ENCODE measurements around the gene MRFAP1L1.
A peak's percentile ranks its signal among the peaks of the same experiment; 100 is the strongest.
"Not testable (repeated sequence)": the region's sequence is repeated elsewhere in the genome, so short reads cannot be mapped to it uniquely, and the experiment has no call there.

MRFAP1L1 gene

GRCh38 chr4:6686104-6686787, 23.4 kb downstream of the MRFAP1L1 start:
- no peak for DNase-seq

GRCh38 chr4:6684656-6685055, 25.0 kb downstream of the MRFAP1L1 start:
- no peak for DNase-seq

- no peak for DNase-seq
Observed at GRCh38 chr4:6682862-6683590, 26.6 kb downstream of the MRFAP1L1 start.

DNA sequence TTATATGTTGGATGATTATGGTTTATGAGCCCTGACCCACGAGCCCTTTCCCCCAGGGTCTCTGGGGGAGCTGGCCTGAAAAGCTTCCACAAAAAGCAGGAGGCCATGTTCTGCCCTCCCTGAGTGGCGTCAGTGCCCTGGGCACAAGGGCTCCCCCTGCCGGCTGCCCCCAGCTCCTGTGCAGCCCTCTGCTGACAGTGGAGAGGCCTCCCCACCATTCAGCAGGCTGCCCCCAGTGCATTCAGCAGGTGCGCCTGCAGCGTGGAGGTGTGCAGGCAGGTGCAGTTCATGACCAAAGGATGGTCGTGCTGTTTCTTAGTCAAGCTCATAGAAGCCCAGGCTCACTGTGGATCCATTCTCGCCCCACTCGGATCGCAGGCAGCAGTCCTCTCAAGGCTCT, 28.5 kb downstream of the MRFAP1L1 start:
- no peak for DNase-seq

- DNase-seq, result no peak
Observed at GRCh38 chr4:6680372-6681034, 29.2 kb downstream of the MRFAP1L1 start.

DNA sequence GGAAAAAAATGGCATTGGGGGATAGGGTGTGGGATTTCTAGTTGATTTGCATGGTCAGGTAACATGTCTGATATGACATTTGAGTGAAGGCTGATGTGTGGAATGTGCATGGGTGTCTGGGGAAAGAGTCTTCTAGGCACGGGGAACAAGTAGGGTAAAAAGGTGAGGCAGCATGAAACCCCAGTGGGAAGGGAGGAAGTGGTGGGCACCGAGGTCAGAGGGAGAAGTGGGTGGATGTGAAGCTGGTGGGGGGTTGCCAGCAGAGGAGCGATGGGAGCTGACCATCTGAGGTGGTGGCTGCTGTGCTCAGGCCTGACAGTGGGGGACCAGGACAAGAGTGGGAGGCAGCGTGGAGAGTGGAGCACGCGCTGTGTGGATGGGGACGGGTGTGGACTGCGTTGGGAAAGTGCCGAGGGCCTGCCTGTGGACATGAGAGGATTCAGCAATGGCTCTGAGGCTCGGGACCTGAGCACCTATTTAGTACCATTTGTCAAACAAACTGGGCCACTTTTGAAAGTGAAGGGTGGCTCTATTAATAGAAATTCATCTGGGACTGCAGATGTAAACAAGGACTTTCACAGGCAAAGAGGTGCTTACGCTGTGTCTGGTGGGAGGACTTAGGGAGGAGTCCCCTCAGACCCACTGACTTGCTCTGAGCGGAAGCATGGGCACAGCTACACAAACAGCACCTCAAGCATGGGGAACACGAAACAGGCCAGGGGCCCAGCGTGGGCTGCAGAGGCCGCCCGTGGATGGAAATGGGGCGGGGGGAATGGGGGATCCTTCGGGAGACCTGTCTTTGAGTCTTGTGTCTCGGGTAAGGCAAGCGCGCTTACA, 32.7 kb downstream of the MRFAP1L1 start:
- DNase-seq, result no peak

DNA sequence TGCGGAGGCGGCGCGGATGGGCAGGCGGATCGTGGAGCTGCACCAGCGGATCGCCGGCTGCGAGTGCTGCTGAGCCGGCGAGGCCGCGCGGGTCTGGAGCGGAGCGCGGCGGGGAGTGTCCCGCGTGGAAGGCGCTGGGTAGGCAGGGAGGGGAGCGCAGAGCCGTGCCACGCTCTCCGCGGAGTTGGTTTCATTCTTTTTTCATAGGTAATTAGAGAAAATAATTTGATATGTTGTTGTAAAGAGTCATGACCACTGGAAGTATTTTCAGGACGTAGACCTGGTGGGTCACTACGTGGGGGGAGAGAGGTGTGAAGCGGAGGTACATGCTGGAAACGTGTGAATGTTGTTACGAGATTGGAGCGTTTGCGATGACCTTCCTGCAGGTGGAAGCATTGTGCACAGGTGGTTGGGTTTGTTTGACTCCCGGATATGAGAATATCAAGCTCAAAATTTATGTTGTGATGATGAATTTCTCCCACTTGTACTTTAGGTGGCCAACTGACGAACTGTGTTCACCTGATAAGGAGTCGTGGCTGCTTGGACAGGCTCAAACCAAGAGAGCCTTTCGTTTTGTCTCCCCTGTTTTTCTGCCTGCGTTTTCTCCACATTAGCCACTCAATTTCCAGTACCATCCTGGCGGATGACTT, 35.0 kb downstream of the MRFAP1L1 start:
- DNase-seq, result no peak

DNA sequence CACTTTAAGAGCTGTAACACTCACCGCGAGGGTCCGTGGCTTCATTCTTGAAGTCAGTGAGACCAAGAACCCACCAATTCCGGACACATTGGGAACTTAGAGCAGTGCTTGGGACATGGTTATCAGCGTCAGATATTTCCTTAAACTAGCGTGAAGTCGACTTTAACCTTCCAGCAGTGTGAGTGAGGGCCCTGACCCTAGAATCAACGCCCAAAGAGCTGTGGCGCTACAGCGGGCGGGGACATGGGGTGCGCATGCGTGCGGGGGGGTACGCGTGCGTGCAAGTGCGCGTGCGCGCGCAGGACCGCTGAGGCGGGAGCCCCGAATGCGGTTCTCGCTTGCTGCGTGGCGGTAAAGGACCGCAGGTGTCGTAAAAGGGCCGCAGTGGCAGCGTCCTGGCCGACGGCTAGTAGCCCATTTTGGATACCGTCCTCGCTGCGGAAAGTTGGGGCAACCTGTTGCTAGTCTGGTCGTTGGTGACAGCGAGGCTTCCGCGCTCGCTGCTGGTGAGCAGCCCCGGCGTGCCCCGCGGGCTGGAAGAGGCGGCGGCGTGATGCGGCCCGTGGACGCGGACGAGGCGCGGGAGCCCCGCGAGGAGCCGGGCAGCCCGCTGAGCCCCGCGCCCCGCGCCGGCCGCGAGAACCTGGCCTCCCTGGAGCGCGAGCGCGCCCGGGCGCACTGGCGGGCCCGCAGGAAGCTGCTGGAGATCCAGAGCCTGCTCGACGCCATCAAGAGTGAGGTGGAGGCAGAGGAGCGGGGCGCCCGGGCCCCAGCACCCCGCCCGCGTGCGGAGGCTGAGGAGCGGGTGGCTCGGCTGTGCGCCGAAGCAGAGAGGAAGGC, 35.8 kb downstream of the MRFAP1L1 start:
- DNase-seq, result peak; percentile 87

- not testable (repeated sequence) for DNase-seq
Observed at GRCh38 chr4:6673191-6673659, 36.4 kb downstream of the MRFAP1L1 start.

- DNase-seq, result not testable (repeated sequence)
Observed at GRCh38 chr4:6672541-6673190, 37.0 kb downstream of the MRFAP1L1 start.

DNA sequence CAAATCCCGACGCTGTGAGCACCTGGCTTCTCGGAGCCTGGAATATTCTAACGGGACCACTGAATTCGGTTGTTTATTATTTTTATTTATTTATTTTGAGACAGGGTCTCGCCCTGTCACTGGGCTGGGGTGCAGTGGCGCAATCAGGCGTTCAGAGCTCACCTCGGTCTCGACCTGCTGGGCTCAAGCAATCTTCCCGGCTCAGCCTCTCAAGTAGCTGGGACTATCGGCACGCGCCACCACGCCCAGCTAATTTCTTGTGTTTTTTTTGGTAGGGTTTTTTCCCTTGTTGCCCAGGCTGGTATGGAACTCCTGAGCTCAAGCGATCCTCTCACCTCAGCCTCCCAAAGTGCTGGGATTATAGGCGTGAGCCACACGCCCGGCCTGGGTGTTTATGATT, 37.5 kb downstream of the MRFAP1L1 start:
- no peak for DNase-seq

DNA sequence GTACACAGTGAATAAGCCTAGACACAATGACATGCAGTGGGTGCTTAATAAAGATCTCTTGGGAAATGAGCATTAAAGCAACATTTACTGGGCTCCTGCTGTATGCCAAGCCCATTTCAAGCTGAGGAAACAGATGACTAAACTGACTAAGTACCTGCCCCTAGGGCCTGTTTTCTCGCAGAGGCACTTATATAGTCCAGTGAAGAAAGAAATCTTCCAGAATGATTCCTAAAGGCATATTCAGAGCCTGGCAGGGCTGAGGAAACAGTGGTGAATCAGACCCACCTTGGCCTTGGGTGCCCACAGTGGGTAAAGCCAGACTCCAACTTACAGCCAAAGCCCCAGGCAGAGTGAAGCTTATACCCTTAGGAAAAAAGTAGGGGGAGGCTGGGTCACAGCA, 38.0 kb downstream of the MRFAP1L1 start:
- DNase-seq, result no peak

- no peak for DNase-seq
Observed at GRCh38 chr4:6668391-6668790, 41.3 kb downstream of the MRFAP1L1 start.

DNA sequence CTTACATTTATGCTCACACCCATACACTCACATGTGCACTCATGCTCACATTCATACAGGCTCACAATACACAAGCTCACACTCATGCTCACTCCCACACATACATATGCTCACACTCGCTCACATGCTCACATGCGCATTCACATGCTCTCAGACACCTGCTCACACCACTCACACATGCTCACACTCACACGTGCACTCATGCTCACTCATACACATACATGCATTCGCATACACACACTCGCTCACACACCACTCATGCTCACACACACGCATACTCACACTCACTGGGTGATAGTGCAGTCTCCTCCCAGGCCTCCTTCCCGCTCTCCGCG, 44.4 kb downstream of the MRFAP1L1 start:
- no peak for DNase-seq

DNA sequence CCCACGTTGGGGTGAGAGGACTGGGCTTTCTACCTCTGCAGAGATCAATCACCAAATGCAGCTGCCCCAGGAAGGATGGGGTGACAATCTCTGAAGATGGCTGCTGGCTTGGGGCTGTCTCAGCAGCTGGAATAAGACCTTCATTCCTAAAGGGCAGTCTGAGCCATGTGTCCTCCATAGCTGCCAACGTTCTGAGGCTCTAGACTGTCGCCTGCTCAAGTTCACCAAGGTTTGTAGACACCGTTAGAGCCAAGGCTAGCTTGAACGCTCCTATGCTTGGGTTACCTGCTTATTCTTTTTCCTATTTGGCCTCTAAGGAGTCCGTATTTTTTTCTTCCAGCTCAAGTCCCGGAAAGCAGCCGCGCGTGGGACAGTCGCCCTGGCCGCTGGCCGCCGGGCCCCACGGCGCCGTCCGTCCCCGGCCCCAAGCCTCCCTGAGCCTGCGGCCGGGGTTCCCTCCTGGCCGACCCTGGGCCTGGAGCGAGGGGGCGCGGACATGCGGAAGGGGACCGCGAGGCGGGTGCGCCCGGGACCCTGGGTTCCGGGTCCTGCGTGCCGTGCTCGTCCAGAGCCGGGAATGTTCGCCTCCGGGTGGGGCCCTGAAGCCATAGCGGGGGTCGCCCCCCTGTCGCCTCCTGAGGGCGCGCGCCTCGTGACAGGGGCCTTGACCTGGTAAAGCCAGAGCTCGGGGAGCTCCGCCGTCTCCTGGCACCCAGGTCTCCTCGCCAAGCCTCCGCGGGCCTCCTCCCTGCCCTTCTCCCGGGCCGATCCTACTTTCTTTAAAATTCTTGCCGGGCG, 45.9 kb downstream of the MRFAP1L1 start:
- DNase-seq, result no peak

GRCh38 chr4:6662591-6662990, 47.1 kb downstream of the MRFAP1L1 start:
- no peak for DNase-seq

DNA sequence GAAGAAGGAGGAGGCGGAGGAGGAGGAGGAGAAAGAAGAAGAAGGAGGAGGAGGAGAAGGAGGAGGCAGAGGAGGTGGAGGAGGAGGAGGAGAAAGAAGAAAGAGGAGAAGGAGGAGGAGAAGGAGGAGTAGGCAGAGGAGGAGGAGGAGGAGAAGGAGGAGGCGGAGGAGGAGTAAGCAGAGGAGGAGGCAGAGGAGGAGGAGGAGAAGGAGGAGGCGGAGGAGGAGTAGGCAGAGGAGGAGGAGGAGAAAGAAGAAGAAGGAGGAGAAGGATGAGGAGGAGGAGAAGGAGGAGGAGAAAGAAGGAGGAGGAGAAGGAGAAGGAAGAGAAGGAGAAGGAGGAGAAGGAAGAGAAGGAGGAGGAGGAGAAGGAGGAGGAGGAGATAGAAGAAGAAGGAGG, 49.2 kb downstream of the MRFAP1L1 start:
- DNase-seq, result no peak

DNA sequence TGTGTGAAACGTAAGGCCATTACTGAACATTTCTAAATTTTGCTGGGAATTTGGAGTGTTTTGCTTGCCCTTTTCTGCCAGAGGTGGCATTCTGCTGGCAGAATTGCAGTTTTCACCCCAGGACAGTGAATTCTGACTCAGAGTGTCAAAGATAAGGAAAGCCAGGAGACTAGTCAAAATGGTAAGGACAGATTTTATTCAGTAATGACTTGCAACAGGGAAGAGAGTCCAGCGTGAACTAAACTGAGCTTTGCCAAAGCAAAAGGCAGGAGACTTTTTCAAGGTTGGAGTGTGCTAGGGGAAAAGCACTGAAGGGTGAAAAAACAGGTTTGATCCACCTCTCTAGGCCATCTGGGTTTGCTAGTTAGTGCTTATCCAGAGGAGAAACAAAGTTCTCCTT, 49.8 kb downstream of the MRFAP1L1 start:
- DNase-seq, result no peak

DNA sequence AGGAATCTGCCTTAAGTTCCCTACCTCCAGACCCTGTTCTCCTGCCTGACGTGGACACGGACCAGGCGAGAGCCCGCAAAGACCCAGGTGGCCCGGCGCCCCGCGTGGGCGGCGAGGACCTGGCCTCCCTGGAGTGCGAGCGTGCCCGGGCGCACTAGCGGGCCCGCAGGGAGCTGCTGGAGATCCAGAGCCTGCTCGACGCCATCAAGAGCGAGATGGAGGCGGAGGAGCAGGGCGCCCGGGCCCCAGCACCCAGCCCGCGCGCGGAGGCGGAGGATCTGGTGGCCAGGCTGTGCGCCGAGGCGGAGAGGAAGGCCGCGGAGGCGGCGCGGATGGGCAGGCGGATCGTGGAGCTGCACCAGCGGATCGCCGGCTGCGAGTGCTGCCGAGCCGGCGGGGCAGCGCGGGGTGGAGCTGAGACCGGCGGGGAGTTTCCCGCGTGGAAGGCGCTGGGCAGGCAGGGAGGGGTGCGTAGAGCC, 51.0 kb downstream of the MRFAP1L1 start:
- no peak for DNase-seq

DNA sequence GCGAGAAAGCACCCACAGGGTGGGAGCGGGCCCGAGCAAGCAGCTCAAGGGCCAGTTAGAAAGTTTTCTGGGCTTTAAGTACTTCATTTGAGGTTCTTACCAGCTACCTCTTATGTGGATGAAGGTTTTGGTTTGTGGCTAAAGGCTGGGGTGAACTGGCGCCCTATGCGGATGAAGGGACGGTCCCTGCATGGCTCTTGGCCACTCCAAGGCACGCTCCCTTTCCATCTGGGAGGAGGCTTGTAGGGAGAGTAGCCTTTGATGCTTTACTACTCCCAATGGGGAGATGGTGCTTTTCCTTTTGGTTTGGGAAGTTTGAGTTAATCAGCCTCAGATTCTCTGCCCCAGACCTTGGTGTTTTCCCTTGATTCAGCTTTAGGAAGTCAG, 51.5 kb downstream of the MRFAP1L1 start:
- DNase-seq, result no peak

All from NCI-H1048 (cell line).